Measurements from ENCODE around the gene P4HA1.

DNA sequence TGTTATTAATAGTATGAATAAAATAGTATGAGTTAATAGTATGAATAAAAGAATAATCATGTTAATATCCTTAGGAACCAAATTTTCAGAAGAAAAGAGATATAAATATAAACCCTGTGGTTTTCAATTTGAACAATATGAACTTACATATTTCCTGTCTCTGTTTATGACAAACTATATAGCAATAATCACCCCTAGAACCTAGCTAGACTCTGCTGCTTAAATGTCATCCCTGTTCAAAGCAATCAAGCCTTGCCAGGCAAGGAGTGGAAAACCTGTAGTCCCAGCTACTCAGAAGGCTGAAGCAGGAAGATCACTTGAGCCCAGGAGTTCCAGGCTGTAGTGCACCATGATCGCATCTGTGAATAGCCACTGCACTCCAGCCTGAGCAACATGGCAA is 36.5 kb downstream of the P4HA1 start:
- no peak for TF ChIP-seq POLR2A (IDR thresholded peaks at IDR 0.05; ENCODE audit: low read depth, low read length)
- TF ChIP-seq CTCF (IDR thresholded peaks at IDR 0.05; ENCODE audit: extremely low read depth in 1 of 2, insufficient read depth in 1 of 2, low read depth in 1 of 2, low read length in 2 of 2), result no peak
- TF ChIP-seq POLR2AphosphoS5 (IDR thresholded peaks at IDR 0.05; ENCODE audit: insufficient read depth, low read depth, low read length), result no peak
- no peak for TF ChIP-seq EZH2 (IDR thresholded peaks at IDR 0.05; ENCODE audit: borderline replicate concordance, low read depth, low read length, severe bottlenecking)

Data from endothelial cell of umbilical vein (primary cell).